HCT116 (cell line): ENCODE data around the gene LRBA. TPM values are rescaled to one million over a fixed set of nuclear protein-coding genes. Genes with fewer than 3 reads are reported as not detected.

ENCODE experiments used
- ATAC-seq: fragments of 200-7000 bp; cut with Tn5 transposase; 2 replicates; pipeline ENCODE4 v1.9.1; 2020; ENCODE audit warnings: mild to moderate bottlenecking, moderate library complexity
- BruUV-seq: library from RNA; stranded (reverse); fragments of 400-500 nt; replicated peaks from 2 replicates; lab custom pipeline; 2021; lab: Mats Ljungman, UMichigan
- CTCF ChIA-PET: fragments of 300-600 bp; sonication (Branson Sonifier 250); formaldehyde crosslinking; loops from one replicate; lab custom pipeline; 2021; ENCODE audit warnings: antibody characterized with exemption; lab: Charles Lee
- POLR2A ChIA-PET: fragments of 300-600, 350-600 bp; sonication (Branson Sonifier 250); formaldehyde crosslinking; loops from one replicate; lab custom pipeline; 2021; ENCODE audit warnings: antibody characterized with exemption; lab: Charles Lee
- RAD21 ChIA-PET, 2 experiments: fragments of 300-600 bp; sonication (Branson Sonifier 250); formaldehyde crosslinking; loops; one replicate each; lab custom pipeline; 2023; ENCODE audit warnings: low total read pairs in 2 of 2; ENCODE audit not compliant: uncharacterized antibody in 2 of 2, unreplicated experiment in 2 of 2, low non-redundant PET in 1 of 2; lab: Charles Lee
- DNase-seq: peaks from one replicate; pipeline ENCODE4 v3.0.0-alpha.2; 2010; ENCODE audit warnings: low read depth, low spot score
- H2AFZ ChIP-seq: fragments of 200-600 bp; shearing (Covaris generic), sonication (generic); 2 replicates; pipeline ENCODE4 v1.6.1; 2017; ENCODE audit warnings: low read depth, mixed run types, mixed read lengths, antibody characterized with exemption, low read length; ENCODE audit not compliant: poor library complexity, severe bottlenecking
- H3K27ac ChIP-seq: 2 replicates; pipeline ENCODE4 v1.5.1; 2012; ENCODE audit warnings: low read depth, low read length
- H3K27me3 ChIP-seq: fragments of 200-600 bp; sonication (generic); 2 replicates; pipeline ENCODE4 v1.6.1; 2016; ENCODE audit warnings: mixed run types, low read length, mixed read lengths; ENCODE audit not compliant: insufficient read depth
- H3K36me3 ChIP-seq, 2 experiments: fragments of 200-500 bp in 1 of 2; fragments of 200-600 bp in 1 of 2; sonication (Bioruptor generic) in 1 of 2; sonication (generic) in 1 of 2; 2 replicates each; pipeline versions ENCODE4 v1.5.1 to v1.6.1; 2014 to 2016; ENCODE audit warnings: low read length in 2 of 2, inconsistent platforms in 1 of 2, mixed read lengths in 1 of 2, mixed run types in 1 of 2; ENCODE audit not compliant: insufficient read depth in 2 of 2, control insufficient read depth in 1 of 2
- H3K4me1 ChIP-seq, 2 experiments: fragments of 200-600 bp in 1 of 2; sonication (generic) in 1 of 2; 2 replicates each; pipeline versions ENCODE4 v1.5.1 to v1.6.1; 2012 to 2017; ENCODE audit warnings: low read length in 2 of 2, inconsistent platforms in 1 of 2, mild to moderate bottlenecking in 1 of 2, mixed read lengths in 1 of 2, mixed run types in 1 of 2, moderate library complexity in 1 of 2; ENCODE audit not compliant: insufficient read depth in 2 of 2, control insufficient read depth in 1 of 2
- H3K4me2 ChIP-seq: fragments of 200-600 bp; sonication (generic); 2 replicates; pipeline ENCODE4 v1.6.1; 2017; ENCODE audit warnings: mixed run types, low read length, mixed read lengths
- H3K4me3 ChIP-seq, 2 experiments: fragments of 200-600 bp in 1 of 2; sonication (generic) in 1 of 2; replicated peaks in 1 of 2; 2 replicates each; pipeline ENCODE4 v1.5.1; 2011 to 2016; ENCODE audit warnings: low read length in 2 of 2, control low read depth in 1 of 2, low read depth in 1 of 2, mild to moderate bottlenecking in 1 of 2, mixed read lengths in 1 of 2, mixed run types in 1 of 2
- H3K79me2 ChIP-seq: fragments of 200-600 bp; sonication (generic); 2 replicates; pipeline ENCODE4 v1.6.1; 2017; ENCODE audit warnings: mild to moderate bottlenecking, mixed run types, low read length, moderate library complexity, mixed read lengths; ENCODE audit not compliant: insufficient read depth
- H3K9ac ChIP-seq: fragments of 200-600 bp; sonication (generic); 2 replicates; pipeline ENCODE4 v1.6.1; 2016; ENCODE audit warnings: low read length, mixed read lengths
- H3K9me2 ChIP-seq: fragments of 200-600 bp; sonication (generic), shearing (Covaris generic); 2 replicates; pipeline ENCODE4 v1.6.1; 2017; ENCODE audit warnings: mixed run types, mild to moderate bottlenecking, moderate library complexity; ENCODE audit not compliant: insufficient read depth
- H3K9me3 ChIP-seq, 2 experiments: fragments of 200-500 bp in 1 of 2; fragments of 200-600 bp in 1 of 2; sonication (Bioruptor generic) in 1 of 2; sonication (generic) in 1 of 2; 2 replicates each; pipeline ENCODE4 v1.6.1; 2014 to 2017; ENCODE audit warnings: low read length in 2 of 2, mixed read lengths in 2 of 2, inconsistent platforms in 1 of 2, low read depth in 1 of 2, mild to moderate bottlenecking in 1 of 2, mixed run types in 1 of 2, moderate library complexity in 1 of 2; ENCODE audit not compliant: control insufficient read depth in 1 of 2, insufficient read depth in 1 of 2
- H4K20me1 ChIP-seq: fragments of 200-600 bp; sonication (generic), shearing (Covaris generic); 2 replicates; pipeline ENCODE4 v1.6.1; 2017; ENCODE audit warnings: mixed run types, mild to moderate bottlenecking, moderate library complexity; ENCODE audit not compliant: insufficient read depth
- ATF3 ChIP-seq: IDR thresholded peaks from 2 replicates; pipeline ENCODE4 v1.6.1; 2012
- CEBPB ChIP-seq: IDR thresholded peaks from 2 replicates; pipeline ENCODE4 v1.6.1; 2012; ENCODE audit warnings: low read depth
- CTCF ChIP-seq, 3 experiments: fragments of 200-600 bp in 1 of 3; sonication (generic) in 1 of 3; IDR thresholded peaks in 2 of 3; conservative IDR thresholded peaks in 1 of 3; 2 replicates each; pipeline ENCODE4 v1.5.1; 2012 to 2017; ENCODE audit warnings: low read depth in 2 of 3, low read length in 2 of 3, antibody characterized with exemption in 1 of 3, borderline replicate concordance in 1 of 3, control low read depth in 1 of 3, mild to moderate bottlenecking in 1 of 3, mixed read lengths in 1 of 3, mixed run types in 1 of 3, moderate library complexity in 1 of 3; ENCODE audit not compliant: insufficient read depth in 1 of 3
- EZH2 ChIP-seq: fragments of 200-600 bp; sonication (generic); IDR thresholded peaks from 2 replicates; pipeline ENCODE4 v1.6.1; 2017; ENCODE audit warnings: antibody characterized with exemption, mixed run types
- FOSL1 ChIP-seq: IDR thresholded peaks from 2 replicates; pipeline ENCODE4 v1.6.1; 2012; ENCODE audit warnings: low read depth
- MAX ChIP-seq: IDR thresholded peaks from 2 replicates; pipeline ENCODE4 v1.6.1; 2012
- POLR2A ChIP-seq: IDR thresholded peaks from 2 replicates; pipeline ENCODE4 v1.7.0; 2011; ENCODE audit warnings: borderline replicate concordance; ENCODE audit not compliant: insufficient read depth, insufficient read length; ENCODE audit errors: extremely low read depth
- POLR2AphosphoS5 ChIP-seq: IDR thresholded peaks from 2 replicates; pipeline ENCODE4 v1.6.1; 2011; ENCODE audit warnings: mild to moderate bottlenecking, low read depth, low read length, moderate library complexity
- REST ChIP-seq: IDR thresholded peaks from 2 replicates; pipeline ENCODE4 v1.6.1; 2012; ENCODE audit warnings: low read depth
- SRF ChIP-seq: IDR thresholded peaks from 2 replicates; pipeline ENCODE4 v1.6.1; 2012; ENCODE audit warnings: low read depth
- TCF7L2 ChIP-seq: IDR thresholded peaks from 2 replicates; pipeline ENCODE4 v1.7.0; 2011; ENCODE audit warnings: borderline replicate concordance, inconsistent platforms; ENCODE audit not compliant: insufficient read depth, insufficient read length; ENCODE audit errors: extremely low read depth
- YY1 ChIP-seq: IDR thresholded peaks from 2 replicates; pipeline ENCODE4 v1.6.1; 2011; ENCODE audit warnings: low read length, low read depth, moderate library complexity, mild to moderate bottlenecking; ENCODE audit not compliant: insufficient replicate concordance; ENCODE audit errors: extremely low read depth
- ZBTB33 ChIP-seq: IDR thresholded peaks from 2 replicates; pipeline ENCODE4 v1.6.1; 2011; ENCODE audit warnings: mild to moderate bottlenecking, low read length, moderate library complexity; ENCODE audit not compliant: insufficient replicate concordance; ENCODE audit errors: extremely low read depth
- ZFX ChIP-seq: fragments of 450-650 bp; IDR thresholded peaks from 2 replicates; pipeline ENCODE4 v1.6.1; 2017
- intact Hi-C: fragments of 100-400 bp; cut with micrococcal nuclease; formaldehyde crosslinking; loops from 2 replicates; pipeline ENCODE4 v1.10.0; 2022
- total RNA-seq: library from RNA; stranded (reverse); gene quantifications from one replicate; pipeline ENCODE4 v1.2.1, GENCODE V29; 2021; ENCODE audit not compliant: unreplicated experiment

The LRBA gene
- total RNA-seq, 1 experiment from 2014 or later, result 79.8 TPM

GRCh38 chr4:150983851-150984250 is 31.2 kb downstream of the LRBA start:
- CTCF ChIA-PET, result no interaction called here
- Histone ChIP-seq H2AFZ (no peak overlapping the region), H4K20me1 (no peaks in the 10 kb centered on the region; the same call in 1 of the 2 replicates), H3K4me1 (no peaks in the 10 kb centered on the region), H3K36me3 (no peaks in the 10 kb centered on the region), H3K9me3 (no peaks in the 10 kb centered on the region), H3K27ac (no peak overlapping the region), H3K27me3 (no peaks in the 10 kb centered on the region), H3K4me2 (no peak overlapping the region), H3K4me3 (no peak overlapping the region), H3K79me2 (peaks cover 88% of the 10 kb centered on the region), H3K9ac (no peak overlapping the region), H3K9me2 (no peaks in the 10 kb centered on the region)
- TF ChIP-seq REST (no peak), ZBTB33 (no peak), MAX (no peak), POLR2AphosphoS5 (no peak), TCF7L2 (no peak), EZH2 (no peak), ZFX (no peak), SRF (no peak), CEBPB (no peak), POLR2A (no peak), ATF3 (no peak), CTCF (IDR thresholded peaks at IDR 0.05 in 2 of 3, conservative IDR thresholded peaks at IDR 0.05 in 1 of 3; ENCODE audit: borderline replicate concordance in 1 of 3, insufficient read depth in 1 of 3, low read depth in 2 of 3, low read length in 2 of 3) (no peak), YY1 (no peak), FOSL1 (no peak)
- intact Hi-C loops, result no loop called here
- RAD21 ChIA-PET, result no interaction called here
- POLR2A ChIA-PET, result no interaction called here
- BruUV-seq, result no TSS peak
- ATAC-seq, result no peak
- DNase-seq, result no peak
